Measurements from ENCODE around the gene KIF25.

DNA sequence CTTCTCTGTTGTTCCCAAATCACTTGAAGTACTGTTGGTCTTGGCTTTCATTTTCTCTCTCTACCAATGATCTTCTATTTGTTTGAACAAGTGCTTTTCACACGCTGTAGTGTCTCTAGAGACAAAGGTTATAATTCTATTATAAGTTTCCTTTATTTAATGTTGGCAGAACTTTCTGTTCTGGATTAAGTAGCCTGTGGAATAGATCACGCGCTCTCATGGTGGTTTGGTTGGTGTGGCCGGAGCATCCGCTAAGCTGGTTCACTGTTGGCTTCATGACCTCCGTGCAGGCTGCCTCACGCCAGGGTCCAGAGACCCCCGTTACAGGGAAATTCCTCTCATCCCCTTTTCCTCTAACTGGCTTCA is 30.9 kb upstream of the KIF25 start:
- TF ChIP-seq, protein P1, sequence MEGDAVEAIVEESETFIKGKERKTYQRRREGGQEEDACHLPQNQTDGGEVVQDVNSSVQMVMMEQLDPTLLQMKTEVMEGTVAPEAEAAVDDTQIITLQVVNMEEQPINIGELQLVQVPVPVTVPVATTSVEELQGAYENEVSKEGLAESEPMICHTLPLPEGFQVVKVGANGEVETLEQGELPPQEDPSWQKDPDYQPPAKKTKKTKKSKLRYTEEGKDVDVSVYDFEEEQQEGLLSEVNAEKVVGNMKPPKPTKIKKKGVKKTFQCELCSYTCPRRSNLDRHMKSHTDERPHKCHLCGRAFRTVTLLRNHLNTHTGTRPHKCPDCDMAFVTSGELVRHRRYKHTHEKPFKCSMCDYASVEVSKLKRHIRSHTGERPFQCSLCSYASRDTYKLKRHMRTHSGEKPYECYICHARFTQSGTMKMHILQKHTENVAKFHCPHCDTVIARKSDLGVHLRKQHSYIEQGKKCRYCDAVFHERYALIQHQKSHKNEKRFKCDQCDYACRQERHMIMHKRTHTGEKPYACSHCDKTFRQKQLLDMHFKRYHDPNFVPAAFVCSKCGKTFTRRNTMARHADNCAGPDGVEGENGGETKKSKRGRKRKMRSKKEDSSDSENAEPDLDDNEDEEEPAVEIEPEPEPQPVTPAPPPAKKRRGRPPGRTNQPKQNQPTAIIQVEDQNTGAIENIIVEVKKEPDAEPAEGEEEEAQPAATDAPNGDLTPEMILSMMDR (IDR thresholded peaks at IDR 0.05), result no peak
- TF ChIP-seq POLR2A (IDR thresholded peaks at IDR 0.05), result no peak

Measured in heart left ventricle (tissue), 13 donors.